Fibroblast of pulmonary artery (primary cell): ENCODE results near the gene LARP1B.

Experiments used
- DNase-seq: peaks from one replicate; pipeline ENCODE4 v3.0.0-alpha.2; 2010; ENCODE audit warnings: low read depth
- H3K4me3 ChIP-seq: replicated peaks from 2 replicates; pipeline ENCODE4 v1.5.1; 2011; ENCODE audit warnings: low read depth, mild to moderate bottlenecking, control low read depth, low read length, moderate library complexity
- TF ChIP-seq, protein P1 (sequence below): IDR thresholded peaks from 2 replicates; pipeline ENCODE4 v1.5.1; 2011; ENCODE audit warnings: mild to moderate bottlenecking, control low read depth, low read length, inconsistent platforms; ENCODE audit errors: missing control alignments

The LARP1B gene

GRCh38 chr4:128123036-128123435 is 61.9 kb downstream of the LARP1B start:
- DNase-seq = no peak
- no peak overlapping the region for H3K4me3 ChIP-seq
- TF ChIP-seq, protein P1, sequence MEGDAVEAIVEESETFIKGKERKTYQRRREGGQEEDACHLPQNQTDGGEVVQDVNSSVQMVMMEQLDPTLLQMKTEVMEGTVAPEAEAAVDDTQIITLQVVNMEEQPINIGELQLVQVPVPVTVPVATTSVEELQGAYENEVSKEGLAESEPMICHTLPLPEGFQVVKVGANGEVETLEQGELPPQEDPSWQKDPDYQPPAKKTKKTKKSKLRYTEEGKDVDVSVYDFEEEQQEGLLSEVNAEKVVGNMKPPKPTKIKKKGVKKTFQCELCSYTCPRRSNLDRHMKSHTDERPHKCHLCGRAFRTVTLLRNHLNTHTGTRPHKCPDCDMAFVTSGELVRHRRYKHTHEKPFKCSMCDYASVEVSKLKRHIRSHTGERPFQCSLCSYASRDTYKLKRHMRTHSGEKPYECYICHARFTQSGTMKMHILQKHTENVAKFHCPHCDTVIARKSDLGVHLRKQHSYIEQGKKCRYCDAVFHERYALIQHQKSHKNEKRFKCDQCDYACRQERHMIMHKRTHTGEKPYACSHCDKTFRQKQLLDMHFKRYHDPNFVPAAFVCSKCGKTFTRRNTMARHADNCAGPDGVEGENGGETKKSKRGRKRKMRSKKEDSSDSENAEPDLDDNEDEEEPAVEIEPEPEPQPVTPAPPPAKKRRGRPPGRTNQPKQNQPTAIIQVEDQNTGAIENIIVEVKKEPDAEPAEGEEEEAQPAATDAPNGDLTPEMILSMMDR = no peak

- peak; percentile 44 for DNase-seq
- no peak overlapping the region for H3K4me3 ChIP-seq
- TF ChIP-seq, protein P1 = no peak
Measured at GRCh38 chr4:128130621-128131020, 69.5 kb downstream of the LARP1B start.

- DNase-seq = no peak
- no peak overlapping the region for H3K4me3 ChIP-seq
- TF ChIP-seq, protein P1 = no peak
Measured at GRCh38 chr4:128134925-128135324, 73.8 kb downstream of the LARP1B start.

DNA sequence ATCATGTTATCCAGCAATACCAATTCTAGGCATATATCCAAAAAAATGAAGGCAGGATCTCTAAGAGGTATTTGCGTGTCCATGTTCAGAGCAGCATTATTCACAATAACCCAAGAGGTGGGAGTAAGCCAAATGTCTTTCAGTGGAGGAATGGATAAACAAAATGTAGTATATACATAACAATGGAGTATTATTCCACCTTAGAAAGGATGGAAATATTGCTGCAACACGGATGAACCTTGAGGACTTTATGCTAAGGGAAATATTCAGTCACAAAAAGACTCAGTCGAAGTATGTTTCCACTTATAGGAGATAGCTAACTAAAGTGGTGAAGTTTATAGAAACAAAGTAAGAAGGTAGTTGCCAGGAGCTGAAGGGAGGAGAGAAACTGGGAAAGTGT is 74.3 kb downstream of the LARP1B start:
- DNase-seq = no peak
- H3K4me3 ChIP-seq = no peak overlapping the region
- TF ChIP-seq, protein P1 = no peak

- H3K4me3 ChIP-seq = no peak overlapping the region
- no peak for DNase-seq
- TF ChIP-seq, protein P1 = no peak
Measured at GRCh38 chr4:128141866-128142265, 80.8 kb downstream of the LARP1B start.

DNA sequence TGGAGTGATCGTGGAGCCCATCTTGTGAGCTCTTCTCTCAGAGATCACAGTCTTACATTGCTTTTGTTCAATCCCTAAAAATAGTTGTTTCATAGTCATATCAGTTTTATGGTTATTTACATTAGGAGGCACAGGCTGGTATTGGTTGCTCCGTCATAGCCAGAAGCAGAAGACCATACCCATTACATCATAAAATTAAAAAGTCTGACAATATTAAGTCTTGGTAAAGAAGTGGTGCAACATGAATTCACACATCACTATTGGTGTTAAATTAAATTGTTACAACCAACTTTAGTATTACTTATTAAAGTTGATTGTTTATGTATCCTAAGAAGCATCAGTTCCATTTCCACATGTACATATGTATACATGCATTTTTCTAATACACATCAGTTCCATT is 84.6 kb downstream of the LARP1B start:
- DNase-seq = no peak
- TF ChIP-seq, protein P1 = no peak
- H3K4me3 ChIP-seq = no peak overlapping the region

DNA sequence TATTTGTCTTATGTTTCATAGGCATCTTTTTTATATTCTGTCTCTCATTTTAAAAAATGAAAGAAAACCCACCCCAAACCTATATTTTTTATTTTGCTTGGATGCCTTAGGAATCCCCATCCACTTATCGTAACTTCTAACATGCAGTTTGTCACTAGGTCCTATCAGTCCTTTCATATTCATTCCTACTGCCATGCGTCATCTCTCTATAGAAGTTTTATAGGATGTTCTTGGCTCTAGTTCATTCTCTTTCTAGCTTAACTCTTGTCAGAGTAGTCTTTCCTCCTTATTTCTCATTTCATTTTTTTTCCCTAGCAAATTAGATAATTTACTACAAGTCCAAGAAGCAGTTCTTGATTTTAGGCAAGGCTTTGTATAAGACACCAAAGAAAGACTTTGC is 92.7 kb downstream of the LARP1B start:
- no peak overlapping the region for H3K4me3 ChIP-seq
- DNase-seq = peak; percentile 57
- TF ChIP-seq, protein P1 = no peak
